ENCODE results near the gene RIPOR2. TPM values are rescaled to one million over a fixed set of nuclear protein-coding genes. Genes with fewer than 3 reads are reported as not detected.

Gene RIPOR2
- total and polyA plus RNA-seq, 2 of the 13 experiments (the other 11 are each of a cell fraction or from before 2014, with no cell fraction given), result 0.02 to 0.05 TPM

- TF ChIP-seq ATF4 (CRISPR knock-in tag; IDR thresholded peaks at IDR 0.05) (peak in 1 of 2 experiments; percentile 49; a peak in 2 of 4 replicates), ZNF234 (CRISPR knock-in tag; conservative IDR thresholded peaks at IDR 0.05) (no peak), HMGXB4 (CRISPR knock-in tag; IDR thresholded peaks at IDR 0.05; ENCODE audit: borderline replicate concordance in 1 of 2, low read depth in 1 of 2) (0 out of 4 replicates have a peak, but pooled peaks of 1 of the 2 experiments have one; percentile 7), ETS1 (CRISPR knock-in tag; IDR thresholded peaks at IDR 0.05) (no peak), CREB3 (CRISPR knock-in tag; IDR thresholded peaks at IDR 0.05) (no peak), LCORL (IDR thresholded peaks at IDR 0.05) (no peak), LCORL (CRISPR knock-in tag; IDR thresholded peaks at IDR 0.05) (peak; percentile 68), SNRNP70 (IDR thresholded peaks at IDR 0.05; ENCODE audit: low read depth, low read length) (no peak), ZNF672 (CRISPR knock-in tag; IDR thresholded peaks at IDR 0.05) (no peak), ZSCAN25 (CRISPR knock-in tag; IDR thresholded peaks at IDR 0.05) (no peak), EP300 (IDR thresholded peaks at IDR 0.05; ENCODE audit: low read depth in 2 of 2, low read length in 2 of 2) (peak in 1 of 2 experiments; percentile 72; a peak in 1 of 4 replicates), EP300 (CRISPR knock-in tag; IDR thresholded peaks at IDR 0.05; ENCODE audit: borderline replicate concordance) (peak; percentile 57; the same call in 1 of the 2 replicates), FOXO1 (CRISPR knock-in tag; IDR thresholded peaks at IDR 0.05) (peak; percentile 88), HOMEZ (CRISPR knock-in tag; IDR thresholded peaks at IDR 0.05; ENCODE audit: low read depth) (peak; percentile 79; the same call in 1 of the 2 replicates), TARDBP (CRISPR knock-in tag; IDR thresholded peaks at IDR 0.05) (0 out of 2 replicates have a peak, but pooled peaks have one; percentile 43), ZNF207 (IDR thresholded peaks at IDR 0.05; ENCODE audit: borderline replicate concordance) (no peak), ZNF660 (CRISPR knock-in tag; IDR thresholded peaks at IDR 0.05; ENCODE audit: borderline replicate concordance, low read depth) (no peak)
- TF ChIP-seq, protein P1, sequence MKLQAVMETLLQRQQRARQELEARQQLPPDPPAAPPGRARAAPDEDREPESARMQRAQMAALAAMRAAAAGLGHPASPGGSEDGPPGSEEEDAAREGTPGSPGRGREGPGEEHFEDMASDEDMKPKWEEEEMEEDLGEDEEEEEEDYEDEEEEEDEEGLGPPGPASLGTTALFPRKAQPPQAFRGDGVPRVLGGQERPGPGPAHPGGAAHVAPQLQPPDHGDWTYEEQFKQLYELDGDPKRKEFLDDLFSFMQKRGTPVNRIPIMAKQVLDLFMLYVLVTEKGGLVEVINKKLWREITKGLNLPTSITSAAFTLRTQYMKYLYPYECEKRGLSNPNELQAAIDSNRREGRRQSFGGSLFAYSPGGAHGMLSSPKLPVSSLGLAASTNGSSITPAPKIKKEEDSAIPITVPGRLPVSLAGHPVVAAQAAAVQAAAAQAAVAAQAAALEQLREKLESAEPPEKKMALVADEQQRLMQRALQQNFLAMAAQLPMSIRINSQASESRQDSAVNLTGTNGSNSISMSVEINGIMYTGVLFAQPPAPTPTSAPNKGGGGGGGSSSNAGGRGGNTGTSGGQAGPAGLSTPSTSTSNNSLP (IDR thresholded peaks at IDR 0.05; ENCODE audit: low read depth, low read length), result peak; percentile 54; the same call in 1 of the 2 replicates
- TF ChIP-seq, protein P2, sequence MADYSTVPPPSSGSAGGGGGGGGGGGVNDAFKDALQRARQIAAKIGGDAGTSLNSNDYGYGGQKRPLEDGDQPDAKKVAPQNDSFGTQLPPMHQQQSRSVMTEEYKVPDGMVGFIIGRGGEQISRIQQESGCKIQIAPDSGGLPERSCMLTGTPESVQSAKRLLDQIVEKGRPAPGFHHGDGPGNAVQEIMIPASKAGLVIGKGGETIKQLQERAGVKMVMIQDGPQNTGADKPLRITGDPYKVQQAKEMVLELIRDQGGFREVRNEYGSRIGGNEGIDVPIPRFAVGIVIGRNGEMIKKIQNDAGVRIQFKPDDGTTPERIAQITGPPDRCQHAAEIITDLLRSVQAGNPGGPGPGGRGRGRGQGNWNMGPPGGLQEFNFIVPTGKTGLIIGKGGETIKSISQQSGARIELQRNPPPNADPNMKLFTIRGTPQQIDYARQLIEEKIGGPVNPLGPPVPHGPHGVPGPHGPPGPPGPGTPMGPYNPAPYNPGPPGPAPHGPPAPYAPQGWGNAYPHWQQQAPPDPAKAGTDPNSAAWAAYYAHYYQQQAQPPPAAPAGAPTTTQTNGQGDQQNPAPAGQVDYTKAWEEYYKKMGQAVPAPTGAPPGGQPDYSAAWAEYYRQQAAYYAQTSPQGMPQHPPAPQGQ (CRISPR knock-in tag; IDR thresholded peaks at IDR 0.05; ENCODE audit: borderline replicate concordance), result no peak
These were observed 126.0 kb downstream of the RIPOR2 start (continued) for GRCh38 chr6:24809728-24810127.
